GM19328 (cell line): ENCODE results near the gene FBRS.
"Not testable (repeated sequence)": the region's sequence is repeated elsewhere in the genome, so short reads cannot be mapped to it uniquely, and the experiment has no call there.

Source experiments
- ATAC-seq: cut with Tn5 transposase; IDR thresholded peaks from one replicate; pipeline ENCODE4 v1.9.1; 2021; ENCODE audit warnings: mild to moderate bottlenecking, moderate library complexity; ENCODE audit not compliant: unreplicated experiment

Gene FBRS

GRCh38 chr16:30657866-30658730 is at the start of gene FBRS:
Gene FBRS, plus strand, starts transcription at chr16:30658431. Its CDS starts 1,088 bp downstream, at chr16:30659519.
- peak; percentile 67 for ATAC-seq

GRCh38 chr16:30609002-30609925 is 49.0 kb upstream of the FBRS start:
- ATAC-seq = peak; percentile 17

GRCh38 chr16:30609926-30610839 is 48.0 kb upstream of the FBRS start, which contains the start of gene ZNF689:
Gene ZNF689, minus strand, starts transcription at chr16:30610389. Its CDS starts 348 bp downstream, at chr16:30610041.
- ATAC-seq = peak; percentile 81

- no peak for ATAC-seq
These were observed 42.7 kb upstream of the FBRS start for GRCh38 chr16:30615358-30616091.

- ATAC-seq = no peak
These were observed 39.0 kb upstream of the FBRS start for GRCh38 chr16:30619202-30619601.

- no peak for ATAC-seq
These were observed 38.6 kb upstream of the FBRS start for GRCh38 chr16:30619638-30620037.

- ATAC-seq = no peak
These were observed 38.1 kb upstream of the FBRS start for GRCh38 chr16:30620169-30620568.

GRCh38 chr16:30621765-30622164 is 36.5 kb upstream of the FBRS start:
- ATAC-seq = no peak

GRCh38 chr16:30622455-30623032 is 35.7 kb upstream of the FBRS start:
- ATAC-seq = no peak

GRCh38 chr16:30623536-30624283 is 34.5 kb upstream of the FBRS start:
- ATAC-seq = no peak

- no peak for ATAC-seq
These were observed 32.0 kb upstream of the FBRS start for GRCh38 chr16:30626236-30626635.

- no peak for ATAC-seq
These were observed 29.3 kb upstream of the FBRS start for GRCh38 chr16:30628628-30629540.

- not testable (repeated sequence) for ATAC-seq
These were observed 25.8 kb upstream of the FBRS start for GRCh38 chr16:30632454-30632853.

- no peak for ATAC-seq
These were observed 24.7 kb upstream of the FBRS start for GRCh38 chr16:30633526-30633925.

- ATAC-seq = no peak
These were observed 21.6 kb upstream of the FBRS start for GRCh38 chr16:30636599-30636998.

- ATAC-seq = not testable (repeated sequence)
These were observed 21.1 kb upstream of the FBRS start for GRCh38 chr16:30637139-30637538.

GRCh38 chr16:30637944-30638343 is 20.3 kb upstream of the FBRS start:
- ATAC-seq = no peak
